SK-N-SH treated with all-trans-retinoic acid at 6 μM for 48 hours (cell line): ENCODE data around the gene NRXN3.

Source experiments
- ARNTL ChIP-seq: fragments of 450-650 bp; formaldehyde crosslinking; IDR thresholded peaks from 2 replicates; pipeline ENCODE4 v1.5.0; 2020; ENCODE audit warnings: low read depth, mild to moderate bottlenecking, moderate library complexity, borderline replicate concordance
- BACH2 ChIP-seq: fragments of 250-450 bp; sonication (Bioruptor Pico); IDR thresholded peaks from 2 replicates; pipeline ENCODE4 v1.9.0; 2021; ENCODE audit warnings: mild to moderate bottlenecking, borderline replicate concordance
- CSRNP3 ChIP-seq: fragments of 250-450 bp; sonication (Bioruptor Pico); IDR thresholded peaks from 2 replicates; pipeline ENCODE4 v1.5.1; 2021; ENCODE audit warnings: mild to moderate bottlenecking, moderate library complexity
- PATZ1 ChIP-seq: fragments of 250-450 bp; sonication (Bioruptor Pico); IDR thresholded peaks from 2 replicates; pipeline ENCODE4 v1.8.0; 2020; ENCODE audit warnings: mild to moderate bottlenecking, moderate library complexity, borderline replicate concordance
- TCF4 ChIP-seq: fragments of 250-450 bp; sonication (Bioruptor Pico); IDR thresholded peaks from 2 replicates; pipeline ENCODE4 v1.8.0; 2021; ENCODE audit warnings: mild to moderate bottlenecking, moderate library complexity, borderline replicate concordance
- TOX ChIP-seq: fragments of 250-450 bp; sonication (Bioruptor Pico); IDR thresholded peaks from 2 replicates; pipeline ENCODE4 v1.8.0; 2021; ENCODE audit warnings: mild to moderate bottlenecking, moderate library complexity, borderline replicate concordance
- ZNF8 ChIP-seq: fragments of 450-650 bp; formaldehyde crosslinking; IDR thresholded peaks from 2 replicates; pipeline ENCODE4 v1.5.0; 2020; ENCODE audit warnings: mild to moderate bottlenecking, moderate library complexity

GRCh38 chr14:79899610-79900009 is 1729.4 kb downstream of the NRXN3 start:
- TF ChIP-seq PATZ1 (CRISPR knock-in tag): no peak
- no peak for TF ChIP-seq TCF4 (CRISPR knock-in tag)
- TF ChIP-seq ARNTL (CRISPR knock-in tag): no peak
- TF ChIP-seq CSRNP3 (CRISPR knock-in tag): no peak
- no peak for TF ChIP-seq ZNF8
- no peak for TF ChIP-seq TOX (CRISPR knock-in tag)
- TF ChIP-seq BACH2 (CRISPR knock-in tag): no peak
